Right renal pelvis (tissue), 4 donors: ENCODE measurements around the gene ZSWIM8. TPM values are rescaled to one million over a fixed set of nuclear protein-coding genes. Genes with fewer than 3 reads are reported as not detected.
"Not testable (repeated sequence)": the region's sequence is repeated elsewhere in the genome, so short reads cannot be mapped to it uniquely, and the experiment has no call there.

ENCODE experiments used
- DNase-seq, 4 donors: peaks; one replicate each; pipeline ENCODE4 v3.0.0-alpha.2; 2013; ENCODE audit warnings: low read depth in 4 of 4, low spot score in 3 of 4, missing footprints in 1 of 4
- polyA plus RNA-seq, 4 donors: library from polyadenylated mRNA; unstranded; fragments of 120-200 nt; gene quantifications; one replicate each; pipeline ENCODE4 v1.2.1, GENCODE V29; 2013; ENCODE audit not compliant: insufficient read length in 4 of 4

ZSWIM8 gene
- polyA plus RNA-seq, 4 donors = 95.0 to 117 (median 102) TPM

GRCh38 chr10:73796035-73796434 is 10.6 kb downstream of the ZSWIM8 start:
- DNase-seq = not testable (repeated sequence)

- DNase-seq = no peak
These were observed 11.4 kb downstream of the ZSWIM8 start for GRCh38 chr10:73796766-73797165.

- no peak for DNase-seq
These were observed 12.1 kb downstream of the ZSWIM8 start for GRCh38 chr10:73797324-73798025.

GRCh38 chr10:73798087-73798486 is 12.7 kb downstream of the ZSWIM8 start:
- DNase-seq = no peak

GRCh38 chr10:73798927-73799560 is 13.6 kb downstream of the ZSWIM8 start:
- no peak for DNase-seq

GRCh38 chr10:73799899-73800559 is 14.6 kb downstream of the ZSWIM8 start:
- DNase-seq = no peak

- DNase-seq = no peak
These were observed 15.3 kb downstream of the ZSWIM8 start for GRCh38 chr10:73800560-73801252.

GRCh38 chr10:73801253-73801590 is 15.8 kb downstream of the ZSWIM8 start:
- no peak for DNase-seq

- DNase-seq = no peak
These were observed 17.0 kb downstream of the ZSWIM8 start for GRCh38 chr10:73802276-73802991.

GRCh38 chr10:73803680-73804286 is 18.4 kb downstream of the ZSWIM8 start:
- DNase-seq = no peak

GRCh38 chr10:73806176-73806950 is 21.0 kb downstream of the ZSWIM8 start:
- DNase-seq = no peak

GRCh38 chr10:73807471-73807870 is 22.1 kb downstream of the ZSWIM8 start:
- DNase-seq = no peak

- no peak for DNase-seq
These were observed 22.8 kb downstream of the ZSWIM8 start for GRCh38 chr10:73808021-73808815.

- no peak for DNase-seq
These were observed 23.8 kb downstream of the ZSWIM8 start for GRCh38 chr10:73809061-73809818.

GRCh38 chr10:73810358-73810734 is 24.9 kb downstream of the ZSWIM8 start:
- DNase-seq = no peak

- DNase-seq = no peak
These were observed 25.5 kb downstream of the ZSWIM8 start for GRCh38 chr10:73810735-73811465.

- DNase-seq = no peak
These were observed 27.3 kb downstream of the ZSWIM8 start for GRCh38 chr10:73812657-73813056.
